GM18868 (cell line): Measurements from ENCODE around the gene AKAP8.
"Not testable (repeated sequence)": the region's sequence is repeated elsewhere in the genome, so short reads cannot be mapped to it uniquely, and the experiment has no call there.

Experiments
- ATAC-seq: cut with Tn5 transposase; IDR thresholded peaks from one replicate; pipeline ENCODE4 v1.9.1; 2021; ENCODE audit warnings: mild to moderate bottlenecking, moderate library complexity; ENCODE audit not compliant: unreplicated experiment

The AKAP8 gene

DNA sequence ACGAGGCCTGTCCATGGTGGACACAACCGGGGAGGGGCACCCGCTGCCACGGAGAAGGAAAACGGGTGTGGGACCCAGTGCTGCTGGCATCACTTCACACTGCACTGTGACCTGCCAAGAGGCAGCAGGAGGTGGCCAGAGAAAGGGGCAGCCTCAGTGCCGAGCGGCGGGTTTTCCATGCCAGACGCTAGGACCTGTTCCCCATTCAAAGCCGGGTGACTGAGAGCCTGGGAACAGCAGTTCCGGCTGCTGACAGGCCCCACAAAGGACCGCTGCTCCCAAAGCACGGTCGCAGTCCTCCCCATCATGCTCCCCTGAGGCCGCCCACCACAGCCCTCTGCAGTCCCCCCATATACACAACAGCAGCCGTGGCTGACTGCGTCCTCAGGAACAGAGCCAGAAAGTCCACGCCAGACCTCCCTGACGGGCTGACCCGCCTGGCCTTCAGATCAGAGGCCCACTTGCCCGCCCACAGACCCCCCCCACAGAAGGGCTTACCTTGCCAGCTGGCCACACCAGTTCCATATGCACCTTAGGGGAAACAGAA is 5.4 kb downstream of the AKAP8 start:
- ATAC-seq = no peak

- ATAC-seq = no peak
These were observed 5.9 kb downstream of the AKAP8 start for GRCh38 chr19:15373644-15374043.

GRCh38 chr19:15372891-15373301 is 6.7 kb downstream of the AKAP8 start:
- ATAC-seq = no peak

DNA sequence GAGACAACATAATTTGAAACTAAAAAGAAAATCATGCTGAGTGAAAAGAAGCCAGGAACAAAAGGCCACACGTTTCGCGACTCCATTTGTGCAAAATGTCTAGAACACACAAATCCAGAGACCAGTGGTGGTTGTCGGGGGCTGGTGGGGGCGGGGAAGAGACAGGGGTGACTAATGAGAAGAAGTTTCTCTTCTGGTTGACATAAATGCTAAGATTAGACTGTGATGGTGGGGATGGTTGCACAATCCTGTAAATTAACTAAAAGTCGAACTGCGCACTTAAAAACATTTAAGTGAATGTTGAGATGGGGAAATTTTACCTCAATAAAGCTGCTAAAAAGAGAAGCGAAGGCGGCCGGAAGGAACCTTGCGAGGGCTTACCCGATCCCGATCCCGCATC is 7.1 kb downstream of the AKAP8 start:
- no peak for ATAC-seq

DNA sequence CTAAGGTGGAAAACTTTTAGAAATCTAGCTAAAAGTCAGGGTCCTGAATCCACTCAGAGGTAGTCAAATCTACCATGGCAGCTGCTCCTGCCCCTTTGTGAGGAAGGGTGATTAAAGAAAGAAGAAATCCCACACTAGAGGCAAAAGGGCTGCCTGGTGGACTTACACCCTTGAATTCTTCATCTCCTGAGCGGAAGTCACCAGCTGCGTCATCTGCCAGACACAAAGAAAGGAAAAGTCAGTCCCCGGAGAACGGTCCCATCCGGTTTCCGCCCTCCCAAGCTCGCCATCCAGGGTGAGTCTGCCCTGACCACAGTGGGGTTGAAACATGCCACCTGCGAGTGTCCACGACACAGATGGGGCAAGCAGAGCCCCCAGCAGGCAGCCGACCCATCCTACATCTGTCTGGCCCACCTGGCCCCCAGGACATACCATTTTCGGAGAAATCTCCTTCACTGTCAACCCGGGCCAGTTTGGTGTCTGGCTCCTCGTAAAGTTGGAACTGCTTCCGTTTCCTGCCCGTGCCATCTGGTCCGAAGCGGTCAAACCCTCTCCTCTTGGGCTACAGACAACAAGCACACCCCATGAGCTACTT is 7.7 kb downstream of the AKAP8 start:
- no peak for ATAC-seq

GRCh38 chr19:15371119-15371518 is 8.5 kb downstream of the AKAP8 start:
- no peak for ATAC-seq

DNA sequence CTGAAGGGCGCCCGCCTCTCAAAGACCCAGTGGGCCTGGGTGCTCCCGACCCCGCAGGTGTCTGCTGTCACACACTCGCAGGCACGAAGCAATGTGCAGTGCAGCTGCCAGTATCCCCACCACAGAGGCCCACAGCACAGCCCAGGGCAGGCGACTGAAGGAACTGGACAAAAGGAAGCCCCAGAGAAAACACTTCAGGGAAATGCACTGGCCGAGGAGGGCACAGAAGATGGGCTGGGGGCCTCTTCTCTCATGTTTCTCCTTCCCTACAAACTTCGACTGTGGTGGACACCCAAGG is 10.0 kb downstream of the AKAP8 start:
- no peak for ATAC-seq

DNA sequence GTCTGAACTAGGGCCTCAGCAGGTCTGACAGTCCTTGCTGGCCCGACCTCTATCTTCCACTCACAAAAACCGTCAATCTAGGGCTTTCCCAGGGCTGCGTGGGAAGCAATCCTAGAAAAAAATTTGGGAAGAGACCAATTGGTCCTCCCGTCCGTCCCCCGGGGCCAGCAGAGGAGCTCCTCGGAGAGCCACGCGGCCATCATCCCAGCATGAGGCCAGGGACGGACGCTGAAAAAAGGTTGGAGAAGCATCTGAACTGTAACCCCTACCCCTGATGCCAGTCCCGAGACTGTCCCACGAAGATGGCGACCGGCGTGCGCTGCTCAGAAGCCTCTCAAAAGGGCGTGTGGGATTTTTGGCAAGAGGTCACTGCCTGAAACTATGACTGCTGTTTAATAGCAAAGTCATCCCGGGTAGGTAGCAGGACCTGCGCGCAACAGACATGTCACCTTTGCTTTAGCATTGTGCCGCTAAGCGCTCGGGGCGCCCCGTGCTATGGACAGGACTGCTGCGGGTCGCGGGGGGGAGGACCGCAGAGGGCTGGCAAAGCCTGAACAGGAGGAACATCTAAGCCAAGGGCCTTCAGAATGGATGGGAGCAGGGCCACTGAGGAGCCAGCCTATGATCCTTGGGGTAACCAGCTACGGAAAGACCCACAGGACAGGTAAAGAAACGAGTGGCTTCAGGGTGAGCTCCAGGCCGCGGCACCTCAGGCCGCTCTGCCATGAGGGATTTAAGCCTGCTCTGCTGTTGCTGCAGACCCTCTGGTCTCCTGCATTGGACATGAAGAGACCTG is 10.6 kb downstream of the AKAP8 start:
- ATAC-seq = no peak

DNA sequence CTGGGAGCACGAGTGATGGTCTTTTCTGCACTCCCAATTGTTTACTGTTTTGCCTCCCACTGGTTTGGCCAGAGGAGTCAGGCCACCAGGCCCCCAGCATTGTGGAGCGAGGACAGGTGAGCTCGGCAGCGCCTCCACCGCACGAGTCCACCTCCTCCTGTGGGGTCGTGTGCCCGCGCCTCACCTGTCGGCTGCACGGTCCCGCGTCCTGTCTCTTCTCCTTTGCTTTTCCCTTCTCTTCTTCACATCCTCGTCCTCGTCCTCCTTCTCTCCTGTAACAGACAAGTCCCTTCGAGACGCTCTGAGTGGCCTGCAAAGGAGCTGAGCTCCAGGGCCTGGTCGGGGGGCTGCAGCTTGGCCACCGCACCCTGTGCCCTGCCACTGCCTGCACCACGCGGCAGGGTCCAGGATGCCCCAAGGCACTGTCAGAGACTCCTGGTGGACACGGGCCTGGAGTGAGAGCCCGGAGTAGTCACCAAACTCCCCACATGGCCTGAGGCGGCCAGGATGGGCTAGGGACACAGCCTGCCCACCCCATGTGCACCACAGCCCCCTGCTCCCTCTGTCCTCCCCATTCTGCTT is 11.4 kb downstream of the AKAP8 start:
- no peak for ATAC-seq

DNA sequence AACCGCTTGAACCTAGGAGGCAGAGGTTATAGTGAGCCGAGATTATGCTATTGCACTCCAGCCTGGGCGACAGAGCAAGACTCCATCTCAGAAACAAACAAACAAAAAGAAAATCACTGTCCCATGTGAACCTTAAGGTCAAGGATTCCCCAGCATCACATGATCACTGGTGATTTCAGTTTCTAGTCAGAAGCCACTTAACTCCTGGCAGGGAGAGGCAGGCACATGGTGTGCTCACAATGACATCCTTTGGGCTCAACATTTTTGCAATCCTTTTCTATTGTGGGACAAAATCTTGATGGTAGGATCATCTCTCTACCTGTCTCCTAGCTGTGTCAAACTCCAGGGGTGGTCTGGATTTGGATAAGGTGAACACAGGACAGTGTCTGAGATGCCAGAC is 12.1 kb downstream of the AKAP8 start:
- ATAC-seq = no peak

DNA sequence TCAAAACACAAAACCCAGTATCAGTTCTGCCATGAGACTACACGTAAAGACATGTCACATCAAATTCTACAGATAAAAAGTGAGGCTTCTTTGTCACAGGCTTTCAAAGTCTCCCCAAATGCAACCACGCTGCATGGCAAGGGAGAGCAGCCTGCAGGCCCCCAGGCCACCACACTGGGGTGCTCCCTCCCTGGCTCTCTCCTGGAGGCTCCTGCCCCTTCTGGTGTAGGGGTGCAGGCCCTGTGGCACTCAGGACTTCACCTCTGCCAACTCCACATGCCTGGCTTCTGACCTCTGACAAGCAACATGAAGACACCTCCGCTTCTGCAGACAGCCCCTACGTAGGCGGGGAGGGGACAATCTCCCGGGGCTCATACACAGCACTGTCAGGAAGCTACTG is 14.3 kb downstream of the AKAP8 start:
- ATAC-seq = no peak

DNA sequence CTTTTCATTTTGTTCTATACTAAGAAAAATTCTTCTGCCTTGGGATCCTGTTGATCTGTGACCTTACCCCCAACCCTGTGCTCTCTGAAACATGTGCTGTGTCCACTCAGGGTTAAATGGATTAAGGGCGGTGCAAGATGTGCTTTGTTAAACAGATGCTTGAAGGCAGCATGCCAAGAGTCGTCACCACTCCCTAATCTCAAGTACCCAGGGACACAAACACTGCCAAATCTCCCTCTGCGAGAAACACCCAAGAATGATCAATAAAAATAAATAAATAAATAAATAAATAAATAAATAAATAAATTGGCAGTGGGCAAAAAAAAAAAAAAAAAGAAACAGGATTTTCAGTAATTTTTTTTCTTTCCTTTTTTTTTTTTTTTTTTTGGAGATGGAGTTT is 15.8 kb downstream of the AKAP8 start:
- not testable (repeated sequence) for ATAC-seq

GRCh38 chr19:15363048-15363447 is 16.5 kb downstream of the AKAP8 start:
- ATAC-seq = not testable (repeated sequence)

DNA sequence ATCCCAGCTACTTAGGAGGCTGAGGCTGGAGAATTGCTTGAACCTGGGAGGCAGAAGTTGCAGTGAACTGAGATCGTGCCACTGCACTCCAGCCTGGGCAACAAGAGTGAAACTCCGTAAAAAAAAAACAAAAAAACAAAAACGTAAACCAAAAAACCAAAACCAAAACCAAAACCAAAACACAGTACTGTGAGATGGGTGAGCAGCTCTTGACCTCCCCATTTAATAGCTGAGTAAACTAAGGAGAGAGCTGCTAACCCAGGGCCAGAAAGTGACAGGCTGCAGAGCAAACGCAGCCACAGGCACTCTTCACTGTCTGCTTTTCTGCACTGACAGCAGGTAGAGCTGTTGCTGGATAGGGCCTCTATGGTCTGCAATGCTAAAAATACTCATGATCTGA is 19.6 kb downstream of the AKAP8 start:
- not testable (repeated sequence) for ATAC-seq

DNA sequence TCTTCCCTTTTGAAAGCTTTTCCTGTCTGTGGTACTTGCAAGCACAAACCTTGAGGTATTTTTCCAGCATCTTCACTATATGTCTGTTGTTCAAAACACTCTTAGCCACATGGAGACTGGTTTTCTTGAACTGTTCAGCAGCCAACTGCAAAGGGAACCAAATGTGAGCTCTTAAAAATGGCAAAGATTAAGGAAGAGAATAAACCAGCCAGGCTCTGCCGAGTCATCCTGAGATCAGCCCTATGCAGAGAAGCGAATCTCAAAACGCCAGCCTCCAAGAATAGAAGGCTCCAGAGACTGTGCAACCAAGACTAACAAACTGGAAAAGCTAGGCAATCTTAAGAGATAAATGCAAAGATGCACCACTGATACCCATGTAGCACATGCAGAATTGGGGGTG is 20.7 kb downstream of the AKAP8 start:
- no peak for ATAC-seq

DNA sequence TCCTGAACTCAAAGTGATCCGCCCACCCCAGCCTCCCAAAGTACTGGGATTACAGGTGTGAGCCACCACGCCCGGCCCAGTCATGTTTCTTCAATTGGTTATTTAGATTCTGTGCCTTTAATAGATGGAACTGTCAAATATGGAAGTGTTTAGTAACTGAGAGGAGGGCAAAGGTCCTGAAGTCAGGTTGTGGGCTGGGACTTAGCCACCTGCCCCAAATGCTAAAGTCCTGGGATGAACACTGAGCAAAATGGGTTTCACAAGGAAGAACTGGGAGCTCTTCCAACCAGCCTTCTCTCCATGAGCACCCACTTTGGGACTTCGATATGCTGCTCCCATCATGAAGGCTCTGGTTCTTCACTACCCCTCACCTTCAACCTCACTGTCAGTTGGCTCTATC is 21.7 kb downstream of the AKAP8 start:
- no peak for ATAC-seq

GRCh38 chr19:15354566-15355296 is 24.9 kb downstream of the AKAP8 start:
- no peak for ATAC-seq

DNA sequence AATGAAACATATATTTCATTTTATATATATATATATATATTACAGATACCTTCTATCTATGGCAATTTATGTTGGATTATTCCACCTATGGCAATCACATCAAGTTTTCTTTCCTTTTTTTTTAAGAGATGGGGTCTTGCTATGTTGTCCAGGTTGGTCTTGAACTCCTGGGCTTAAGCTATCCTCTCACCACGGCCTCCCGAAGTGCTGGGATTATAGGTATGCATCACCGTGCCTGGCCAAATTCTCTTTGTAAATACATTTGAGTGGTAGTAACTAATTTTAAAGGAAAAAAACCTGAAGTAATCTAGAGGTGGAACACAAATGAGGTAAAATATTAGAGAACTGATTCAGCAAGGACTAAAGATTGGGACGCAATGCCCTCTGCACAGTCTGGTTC is 25.7 kb downstream of the AKAP8 start:
- ATAC-seq = no peak

DNA sequence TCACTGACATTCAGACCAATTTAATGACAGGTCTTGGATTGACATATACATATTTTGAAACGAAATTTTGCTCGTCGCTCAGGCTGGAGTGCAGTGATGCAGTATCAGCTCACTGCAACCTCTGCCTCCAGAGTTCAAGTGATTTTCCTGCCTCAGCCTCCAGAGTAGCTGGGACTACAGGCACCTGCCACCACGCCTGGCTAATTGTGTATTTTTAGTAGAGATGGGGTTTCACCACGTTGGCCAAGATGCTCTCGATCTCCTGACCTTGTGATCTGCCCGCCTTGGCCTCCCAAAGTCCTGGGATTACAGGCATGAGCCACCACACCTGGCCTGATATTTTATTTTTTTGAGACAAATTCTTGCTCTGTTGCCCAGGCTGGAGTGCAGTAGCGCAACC is 27.1 kb downstream of the AKAP8 start:
- ATAC-seq = not testable (repeated sequence)

DNA sequence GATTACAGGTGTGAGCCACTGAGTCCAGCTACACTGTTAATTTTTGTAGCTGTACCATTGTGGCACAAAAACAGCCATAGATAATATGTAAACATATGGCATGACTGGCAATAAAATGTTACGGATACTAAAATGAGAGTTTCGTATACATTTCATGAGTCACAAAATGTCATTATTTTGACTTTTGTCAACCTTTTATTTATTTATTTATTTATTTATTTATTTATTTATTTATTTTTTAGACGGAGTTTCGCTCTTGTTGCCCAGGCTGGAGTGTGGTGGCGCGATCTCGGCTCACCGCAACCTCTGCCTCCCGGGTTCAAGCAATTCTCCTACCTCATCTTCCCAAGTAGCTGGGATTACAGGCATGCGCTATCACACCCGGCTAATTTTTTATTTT is 38.3 kb downstream of the AKAP8 start:
- not testable (repeated sequence) for ATAC-seq

- ATAC-seq = no peak
These were observed 39.5 kb downstream of the AKAP8 start for GRCh38 chr19:15340086-15340485.

DNA sequence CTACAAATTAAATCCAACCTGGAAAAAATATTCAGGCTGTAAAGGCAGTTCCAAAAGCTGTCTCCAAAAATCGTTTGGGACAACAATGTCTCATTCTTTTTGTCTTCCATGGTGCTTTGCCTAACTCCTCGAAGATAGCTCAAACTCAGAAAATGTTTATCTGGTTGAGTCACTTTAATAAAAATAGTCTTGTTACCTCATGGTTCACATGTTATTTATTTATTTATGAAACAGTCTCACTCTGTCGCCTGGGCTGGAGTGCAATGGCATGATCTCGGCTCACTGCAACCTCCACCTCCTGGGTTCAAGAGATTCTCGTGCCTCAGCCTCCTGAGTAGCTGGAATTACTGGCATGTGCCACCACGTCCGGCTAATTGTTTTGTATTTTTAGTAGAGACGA is 42.4 kb downstream of the AKAP8 start:
- ATAC-seq = no peak
